HFFc6 (cell line): ENCODE results near the gene BCCIP. TPM values are rescaled to one million over a fixed set of nuclear protein-coding genes. Genes with fewer than 3 reads are reported as not detected.

ENCODE experiments used
- DNase-seq: peaks from one replicate; pipeline ENCODE4 v3.0.0-alpha.2; 2018
- H3K27ac Mint-ChIP-seq: 2 replicates; pipeline ENCODE4 v1.8.0; 2020; ENCODE audit warnings: mild to moderate bottlenecking, mixed read lengths
- H3K27me3 Mint-ChIP-seq: 2 replicates; pipeline ENCODE4 v1.8.0; 2021; ENCODE audit warnings: mild to moderate bottlenecking, moderate library complexity, mixed read lengths; ENCODE audit not compliant: insufficient read depth
- H3K36me3 Mint-ChIP-seq: 2 replicates; pipeline ENCODE4 v1.8.0; 2021; ENCODE audit warnings: low read depth, mixed read lengths
- H3K4me1 Mint-ChIP-seq: 2 replicates; pipeline ENCODE4 v1.8.0; 2020; ENCODE audit warnings: low read depth, mixed read lengths
- H3K4me3 Mint-ChIP-seq: 2 replicates; pipeline ENCODE4 v1.8.0; 2020; ENCODE audit warnings: mild to moderate bottlenecking, moderate library complexity, mixed read lengths
- H3K9me3 Mint-ChIP-seq: 2 replicates; pipeline ENCODE4 v1.8.0; 2020; ENCODE audit warnings: mild to moderate bottlenecking, mixed read lengths
- long read RNA-seq: library from polyadenylated mRNA; unstranded; transcript quantifications from one replicate; pipeline ENCODE4 v2.0.0, GENCODE V29; 2019
- total RNA-seq, 6 experiments: library from RNA; stranded (reverse); fragmentation: NEBNext Ultra II Directional; extraction: Animal tissue kit (Norgen Biotek cat#: 25700); gene quantifications; 2 replicates in 1 of 6; 3 replicates in 5 of 6; pipeline ENCODE4 v1.2.3, GENCODE V29; 2021
- TF ChIP-seq, protein P1 (sequence below): fragments of 200-600 bp; sonication (generic); IDR thresholded peaks from 2 replicates; pipeline ENCODE4 v1.5.0; 2021; ENCODE audit warnings: antibody characterized with exemption, mild to moderate bottlenecking

The BCCIP gene
- total RNA-seq = 10 to 100 TPM; 70.7 to 92.4 (median 88.0) TPM
- long read RNA-seq, transcript BCCIP-203 (8 exons, 1,433 nt) = minor isoform, 19 of 117 reads
- long read RNA-seq, transcript BCCIP-201 (7 exons, 1,236 nt) = major isoform, 57 of 117 reads
- long read RNA-seq, transcript BCCIP-202 (7 exons, 2,337 nt) = minor isoform, 25 of 117 reads
- long read RNA-seq, partial matches to known transcripts = 13 of 117 reads
- long read RNA-seq, other reads (novel, unspliced or antisense) = 3 of 117 reads

DNA sequence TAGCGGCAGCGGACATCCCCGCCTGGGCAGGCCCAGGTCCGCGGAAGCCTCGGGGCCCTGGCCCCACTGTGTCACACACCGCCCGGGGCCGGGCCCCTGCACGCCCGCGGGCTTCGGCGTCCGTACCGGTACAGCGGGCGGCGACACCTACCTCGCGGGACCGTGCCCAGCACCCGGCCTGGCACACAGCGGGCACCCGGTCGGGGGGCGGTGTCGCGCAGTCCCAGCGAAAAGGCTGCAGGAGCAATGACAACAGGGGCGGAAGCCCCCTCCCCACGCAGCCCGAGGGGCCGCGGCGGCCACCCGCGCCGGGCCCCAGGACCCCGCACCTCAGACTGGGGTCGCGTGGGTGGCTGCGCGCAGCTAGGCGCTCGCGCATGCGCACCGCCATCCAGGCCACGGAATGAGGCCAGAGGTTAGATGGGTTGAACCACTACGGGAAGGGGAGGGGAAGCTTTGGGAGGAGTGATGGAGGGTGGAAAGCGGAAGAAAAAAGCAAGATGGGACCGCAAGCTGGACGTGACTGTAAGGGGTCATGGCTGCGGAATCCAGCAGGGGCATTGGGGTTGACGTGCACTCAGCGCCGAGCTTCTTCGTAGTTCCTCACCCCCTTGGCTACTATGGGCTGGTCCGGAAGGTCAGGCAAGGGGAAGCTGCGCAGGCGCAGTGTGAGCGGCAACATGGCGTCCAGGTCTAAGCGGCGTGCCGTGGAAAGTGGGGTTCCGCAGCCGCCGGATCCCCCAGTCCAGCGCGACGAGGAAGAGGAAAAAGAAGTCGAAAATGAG, at the start of gene BCCIP, which contains the start of gene UROS:
Gene BCCIP, plus strand, starts transcription at position 669 of the 785 bp plus-strand sequence. Its CDS starts 12 bp downstream, at position 681.
Gene UROS, minus strand, starts transcription at position 381 of the 785 bp plus-strand sequence. CDS start 6,759 bp downstream, outside the sequence.
- Mint-ChIP-seq H3K27ac (no peak within 1 kb of the TSS), H3K27me3 (no peaks in the 10 kb centered on the region), H3K36me3 (peaks cover 17% of the 10 kb centered on the region), H3K9me3 (no peaks in the 10 kb centered on the region), H3K4me3 (peak within 1 kb of the TSS; percentile 83), H3K4me1 (peaks cover 15% of the 10 kb centered on the region)
- TF ChIP-seq, protein P1, sequence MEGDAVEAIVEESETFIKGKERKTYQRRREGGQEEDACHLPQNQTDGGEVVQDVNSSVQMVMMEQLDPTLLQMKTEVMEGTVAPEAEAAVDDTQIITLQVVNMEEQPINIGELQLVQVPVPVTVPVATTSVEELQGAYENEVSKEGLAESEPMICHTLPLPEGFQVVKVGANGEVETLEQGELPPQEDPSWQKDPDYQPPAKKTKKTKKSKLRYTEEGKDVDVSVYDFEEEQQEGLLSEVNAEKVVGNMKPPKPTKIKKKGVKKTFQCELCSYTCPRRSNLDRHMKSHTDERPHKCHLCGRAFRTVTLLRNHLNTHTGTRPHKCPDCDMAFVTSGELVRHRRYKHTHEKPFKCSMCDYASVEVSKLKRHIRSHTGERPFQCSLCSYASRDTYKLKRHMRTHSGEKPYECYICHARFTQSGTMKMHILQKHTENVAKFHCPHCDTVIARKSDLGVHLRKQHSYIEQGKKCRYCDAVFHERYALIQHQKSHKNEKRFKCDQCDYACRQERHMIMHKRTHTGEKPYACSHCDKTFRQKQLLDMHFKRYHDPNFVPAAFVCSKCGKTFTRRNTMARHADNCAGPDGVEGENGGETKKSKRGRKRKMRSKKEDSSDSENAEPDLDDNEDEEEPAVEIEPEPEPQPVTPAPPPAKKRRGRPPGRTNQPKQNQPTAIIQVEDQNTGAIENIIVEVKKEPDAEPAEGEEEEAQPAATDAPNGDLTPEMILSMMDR = no peak
- DNase-seq = peak; percentile 79

DNA sequence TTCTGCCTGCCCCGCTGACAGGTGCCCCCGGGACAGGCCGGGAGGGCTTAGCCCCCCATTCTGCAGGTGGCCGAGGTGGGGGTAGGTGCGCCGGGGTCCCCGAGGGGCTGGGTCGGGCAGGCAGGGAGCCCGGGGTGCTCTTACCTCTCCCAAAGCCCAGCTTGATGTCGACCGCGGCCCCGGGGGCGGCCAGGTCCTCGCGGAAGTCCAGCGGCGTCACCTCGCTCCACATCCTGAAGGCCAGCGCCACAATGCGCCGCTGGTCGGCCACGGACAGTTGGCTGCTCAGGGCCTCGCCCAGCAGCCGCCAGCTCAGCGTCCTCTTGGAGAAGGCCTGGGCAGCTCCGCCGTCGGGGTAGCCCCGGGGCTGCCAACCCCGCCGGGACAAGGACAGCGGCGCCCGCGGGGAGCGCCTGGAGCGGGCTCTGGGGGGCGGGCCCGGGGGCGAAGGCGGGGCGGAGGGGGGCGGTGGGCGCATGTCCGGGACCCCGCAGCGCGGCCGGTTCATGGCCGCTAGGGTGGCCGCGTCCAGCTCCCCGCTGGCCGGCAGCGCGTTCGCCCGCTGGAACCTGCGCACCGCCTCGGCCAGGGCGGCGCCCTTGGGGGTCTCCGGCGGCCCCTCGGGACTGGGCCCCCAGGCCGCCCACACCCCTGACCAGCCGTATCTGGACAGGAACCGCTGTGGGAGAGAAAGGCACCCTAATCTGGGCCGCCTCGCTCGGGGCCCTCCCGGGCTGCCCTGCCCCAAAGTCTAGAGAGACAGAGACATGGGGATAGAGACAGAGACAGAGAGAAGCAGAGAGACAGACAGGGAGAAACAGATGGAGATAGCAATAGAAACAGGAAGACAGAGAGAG, 49.4 kb upstream of the BCCIP start:
- TF ChIP-seq, protein P1 = no peak
- peaks cover 4% of the 10 kb centered on the region; the same call in 1 of the 2 replicates for H3K9me3 Mint-ChIP-seq
- H3K27ac Mint-ChIP-seq = no peak overlapping the region
- no peaks in the 10 kb centered on the region for H3K36me3 Mint-ChIP-seq
- DNase-seq = no peak
- H3K27me3 Mint-ChIP-seq = peaks cover 2% of the 10 kb centered on the region; the same call in 1 of the 2 replicates
- H3K4me1 Mint-ChIP-seq = peaks cover 13% of the 10 kb centered on the region
- H3K4me3 Mint-ChIP-seq = no peak overlapping the region

DNA sequence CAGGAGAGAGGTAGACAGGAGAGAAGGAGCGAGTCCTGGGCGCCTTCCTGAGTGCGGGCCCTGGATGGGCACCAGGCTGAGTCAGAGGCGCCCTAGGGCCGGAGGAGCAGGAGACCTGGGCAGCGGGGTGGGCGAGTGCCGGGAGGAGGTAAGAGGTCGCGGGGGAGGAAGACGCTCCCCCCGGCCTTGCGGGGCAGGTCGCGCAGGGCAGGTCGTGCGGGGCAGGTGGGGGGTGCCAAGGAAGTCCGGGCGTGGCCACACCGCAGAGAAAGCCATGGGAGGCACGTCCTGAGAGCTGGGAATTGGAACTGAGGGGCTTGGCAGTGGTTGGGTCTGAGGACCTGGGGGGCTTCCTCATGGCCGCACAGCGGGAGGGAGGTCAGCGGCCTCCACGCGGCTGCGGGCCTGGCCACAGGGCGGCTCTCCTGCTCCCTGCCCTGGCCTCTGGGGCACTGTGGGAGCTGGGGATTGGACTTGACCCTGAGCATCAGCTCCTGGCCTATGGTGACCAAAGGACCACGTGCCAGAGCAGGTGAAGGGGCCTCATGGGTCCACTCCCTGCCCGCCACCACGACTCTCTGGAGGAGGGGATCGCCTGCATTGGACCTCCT, 48.7 kb upstream of the BCCIP start:
- Mint-ChIP-seq H3K27me3 (peaks cover 2% of the 10 kb centered on the region; the same call in 1 of the 2 replicates), H3K4me1 (peaks cover 18% of the 10 kb centered on the region), H3K4me3 (no peak overlapping the region), H3K36me3 (no peaks in the 10 kb centered on the region), H3K27ac (no peak overlapping the region), H3K9me3 (peaks cover 4% of the 10 kb centered on the region; the same call in 1 of the 2 replicates)
- TF ChIP-seq, protein P1 = no peak
- DNase-seq = no peak

DNA sequence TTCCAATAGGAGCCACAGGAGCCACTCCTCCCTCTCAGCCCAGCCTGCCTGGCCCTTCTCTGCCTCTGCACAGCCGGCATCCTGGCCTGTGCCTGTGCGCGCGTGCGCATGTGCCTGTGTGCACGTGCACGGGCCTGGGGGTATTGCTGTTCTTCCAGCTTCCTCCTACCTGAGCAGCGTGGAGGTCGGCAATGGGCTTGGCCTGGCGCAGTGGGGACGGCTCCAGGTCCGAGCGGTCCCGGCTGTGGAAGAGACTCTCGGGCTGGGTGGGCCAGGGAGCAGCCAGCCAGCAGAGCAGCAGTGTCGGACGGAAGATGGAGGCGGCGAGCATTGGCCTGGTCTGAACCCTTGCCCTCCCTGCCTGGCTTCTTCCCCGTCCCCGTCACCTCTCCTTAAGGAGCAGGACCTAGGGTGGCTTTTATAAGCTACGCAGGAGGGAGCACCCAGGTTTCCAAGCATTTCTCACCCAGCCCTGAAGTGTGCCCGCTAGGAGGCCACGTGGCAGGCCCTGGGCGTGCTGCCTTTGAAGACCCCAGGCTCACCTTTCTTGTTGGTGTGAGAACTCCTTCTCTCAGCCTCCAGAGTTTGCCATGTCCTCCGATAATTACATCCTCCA, 47.7 kb upstream of the BCCIP start, which contains the start of gene MMP21:
Gene MMP21, minus strand, starts transcription at position 331 of the 616 bp plus-strand sequence. Its CDS starts 0 bp downstream, at position 331.
- no peak within 1 kb of the TSS for H3K27ac Mint-ChIP-seq
- TF ChIP-seq, protein P1 = no peak
- H3K4me1 Mint-ChIP-seq = peaks cover 18% of the 10 kb centered on the region
- H3K4me3 Mint-ChIP-seq = no peak within 1 kb of the TSS
- H3K27me3 Mint-ChIP-seq = peaks cover 2% of the 10 kb centered on the region; the same call in 1 of the 2 replicates
- DNase-seq = no peak
- H3K36me3 Mint-ChIP-seq = no peaks in the 10 kb centered on the region
- peaks cover 4% of the 10 kb centered on the region; the same call in 1 of the 2 replicates for H3K9me3 Mint-ChIP-seq
